HG03060 (cell line): ENCODE measurements around the gene ST14.

Source experiments
- ATAC-seq: cut with Tn5 transposase; IDR thresholded peaks from one replicate; pipeline ENCODE4 v1.9.1; 2021; ENCODE audit warnings: low read depth, moderate number of reproducible peaks; ENCODE audit not compliant: unreplicated experiment

ST14 gene

GRCh38 chr11:130202818-130203689 lies 43.5 kb downstream of the ST14 start:
- ATAC-seq: no peak

GRCh38 chr11:130203766-130204702 lies 44.5 kb downstream of the ST14 start:
- no peak for ATAC-seq

GRCh38 chr11:130204703-130205095 lies 45.1 kb downstream of the ST14 start:
- no peak for ATAC-seq

DNA sequence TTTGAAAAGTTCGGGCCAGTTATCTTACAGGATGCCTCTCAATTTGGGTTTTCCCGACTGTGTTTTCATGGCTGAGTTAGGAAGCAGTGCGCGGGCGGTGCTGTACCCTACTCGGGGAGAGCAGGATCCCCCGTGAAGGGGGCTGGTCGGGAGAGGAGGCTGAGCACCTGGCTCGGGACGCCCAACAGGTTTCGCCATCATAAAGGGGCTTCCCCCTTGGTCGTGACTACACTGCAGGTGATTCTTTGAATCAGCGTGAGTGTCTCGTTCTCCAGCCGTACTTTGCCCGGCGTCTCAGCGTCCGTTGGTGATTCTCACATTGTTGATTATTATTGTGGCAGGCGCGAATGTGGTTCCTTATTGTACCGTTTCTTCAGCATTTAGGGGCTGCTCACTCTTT lies 46.6 kb downstream of the ST14 start:
- ATAC-seq: no peak

- ATAC-seq: no peak
Measured at GRCh38 chr11:130208241-130209127, 48.9 kb downstream of the ST14 start.

DNA sequence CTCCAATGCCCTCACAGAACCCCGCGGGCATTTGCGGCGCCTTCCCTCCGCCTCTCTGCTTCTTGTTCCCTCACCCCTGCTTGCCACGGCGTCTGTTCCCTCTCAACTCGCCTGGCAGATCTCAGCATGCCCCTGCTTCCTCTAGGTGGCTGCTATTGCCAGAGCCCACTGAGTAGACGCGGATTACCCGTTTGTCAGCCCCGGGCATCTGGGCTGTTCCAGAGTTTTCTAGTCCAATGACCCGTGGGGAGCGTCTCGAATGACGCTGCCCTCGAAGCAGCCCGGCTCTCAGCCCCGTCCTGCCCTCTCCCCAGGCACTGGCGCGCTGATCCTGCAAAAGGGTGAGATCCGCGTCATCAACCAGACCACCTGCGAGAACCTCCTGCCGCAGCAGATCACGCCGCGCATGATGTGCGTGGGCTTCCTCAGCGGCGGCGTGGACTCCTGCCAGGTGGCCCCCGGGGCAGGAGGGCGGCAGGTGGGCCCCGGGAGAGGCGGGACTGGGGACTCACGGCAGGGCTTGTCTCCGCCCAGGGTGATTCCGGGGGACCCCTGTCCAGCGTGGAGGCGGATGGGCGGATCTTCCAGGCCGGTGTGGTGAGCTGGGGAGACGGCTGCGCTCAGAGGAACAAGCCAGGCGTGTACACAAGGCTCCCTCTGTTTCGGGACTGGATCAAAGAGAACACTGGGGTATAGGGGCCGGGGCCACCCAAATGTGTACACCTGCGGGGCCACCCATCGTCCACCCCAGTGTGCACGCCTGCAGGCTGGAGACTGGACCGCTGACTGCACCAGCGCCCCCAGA lies 49.7 kb downstream of the ST14 start:
- ATAC-seq: no peak

DNA sequence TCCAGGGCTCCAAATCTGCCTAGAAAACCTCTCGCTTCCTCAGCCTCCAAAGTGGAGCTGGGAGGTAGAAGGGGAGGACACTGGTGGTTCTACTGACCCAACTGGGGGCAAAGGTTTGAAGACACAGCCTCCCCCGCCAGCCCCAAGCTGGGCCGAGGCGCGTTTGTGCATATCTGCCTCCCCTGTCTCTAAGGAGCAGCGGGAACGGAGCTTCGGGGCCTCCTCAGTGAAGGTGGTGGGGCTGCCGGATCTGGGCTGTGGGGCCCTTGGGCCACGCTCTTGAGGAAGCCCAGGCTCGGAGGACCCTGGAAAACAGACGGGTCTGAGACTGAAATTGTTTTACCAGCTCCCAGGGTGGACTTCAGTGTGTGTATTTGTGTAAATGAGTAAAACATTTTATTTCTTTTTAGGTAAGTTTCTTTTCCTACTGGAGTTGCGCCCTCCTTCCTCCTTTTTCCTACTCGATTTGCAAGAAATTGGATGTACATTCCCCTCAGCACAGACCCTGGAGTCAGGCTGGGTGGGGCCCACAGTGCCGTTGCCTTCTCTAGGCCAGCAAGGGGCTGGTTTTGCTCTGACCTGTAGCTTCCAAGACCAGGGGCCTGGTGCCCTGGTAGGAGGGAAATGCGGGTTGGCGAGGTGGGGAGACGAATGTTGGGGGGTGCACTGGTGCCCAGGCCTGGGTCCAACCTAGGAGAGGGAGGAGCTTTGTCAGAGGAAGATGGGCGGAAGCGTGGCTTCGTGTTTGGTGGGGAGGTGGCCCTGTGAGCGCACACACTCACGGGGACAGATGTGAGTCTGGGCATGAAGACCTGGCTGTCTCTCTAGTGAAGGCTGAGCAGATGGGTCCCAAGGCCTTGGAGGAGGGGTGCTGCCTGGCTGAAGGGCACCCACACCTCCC lies 50.6 kb downstream of the ST14 start:
- ATAC-seq: no peak

DNA sequence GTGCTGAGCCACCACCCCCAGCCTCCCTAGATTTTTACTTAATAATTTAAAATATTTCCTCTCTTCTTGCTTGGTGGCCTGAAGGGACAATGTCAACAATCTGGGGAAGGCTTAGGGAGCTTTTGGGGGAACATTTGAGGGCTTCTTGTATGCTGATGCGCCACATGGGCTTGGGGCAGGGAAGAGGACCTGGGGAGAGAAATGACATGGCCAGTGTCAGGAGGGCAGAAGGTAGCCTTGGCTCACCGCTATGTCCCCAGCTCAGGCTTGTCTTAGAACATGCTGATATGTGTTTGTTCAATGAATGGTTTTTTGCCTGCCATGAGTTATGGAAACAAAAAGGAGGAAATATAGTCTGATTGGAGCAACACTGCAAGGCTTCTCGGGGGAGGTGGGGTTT lies 51.6 kb downstream of the ST14 start:
- no peak for ATAC-seq

- no peak for ATAC-seq
Measured at GRCh38 chr11:130211781-130212401, 52.3 kb downstream of the ST14 start.

DNA sequence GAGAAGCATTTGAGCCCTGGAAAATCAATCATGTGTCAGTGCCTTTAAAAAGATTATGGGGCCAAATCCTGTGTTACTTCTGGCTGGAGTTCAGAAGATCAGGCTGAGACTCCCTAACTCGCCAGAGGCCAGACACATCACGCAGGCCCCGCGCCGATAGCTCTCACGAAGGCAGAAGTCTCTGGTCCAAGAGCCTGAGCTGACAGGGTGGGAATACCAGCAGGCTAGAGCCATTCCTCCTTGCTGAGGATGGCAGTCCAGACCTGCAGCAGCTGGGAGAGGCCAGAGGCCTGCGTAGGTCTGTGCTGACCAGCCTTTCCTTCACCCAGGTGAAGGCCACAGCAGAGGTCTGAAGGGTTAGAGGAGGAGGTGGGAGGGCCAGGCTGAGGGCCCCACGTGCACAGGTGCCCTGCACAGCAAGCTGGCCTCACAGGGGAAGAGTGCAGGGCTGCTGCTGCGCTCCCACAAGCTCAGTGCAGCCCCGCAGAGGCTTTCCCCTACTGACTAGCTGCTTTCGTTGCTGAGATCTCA lies 52.9 kb downstream of the ST14 start:
- no peak for ATAC-seq

- no peak for ATAC-seq
Measured at GRCh38 chr11:130213143-130213978, 53.8 kb downstream of the ST14 start.

- ATAC-seq: no peak
Measured at GRCh38 chr11:130213979-130214281, 54.3 kb downstream of the ST14 start.

GRCh38 chr11:130214861-130215530 lies 55.4 kb downstream of the ST14 start:
- no peak for ATAC-seq

- ATAC-seq: no peak
Measured at GRCh38 chr11:130215531-130216220, 56.1 kb downstream of the ST14 start.

DNA sequence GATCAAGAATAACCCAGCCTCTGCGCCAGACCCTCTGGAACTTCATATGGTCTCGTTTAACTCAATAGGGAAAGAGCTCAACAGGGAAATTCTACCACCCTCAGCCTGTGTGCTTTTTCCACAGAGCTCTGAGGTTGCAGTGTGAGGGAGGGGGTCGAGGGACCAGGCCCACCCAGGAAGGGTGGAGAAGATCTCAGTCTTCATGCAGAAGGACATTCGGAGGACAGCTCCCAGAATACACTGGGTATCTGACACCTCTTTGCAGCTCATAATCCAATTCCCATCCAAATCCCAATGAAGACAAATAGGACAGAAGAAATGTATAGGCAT lies 56.6 kb downstream of the ST14 start:
- no peak for ATAC-seq

GRCh38 chr11:130216591-130217132 lies 57.1 kb downstream of the ST14 start:
- no peak for ATAC-seq
